ENCODE data around the gene TAF13. TPM values are rescaled to one million over a fixed set of nuclear protein-coding genes. Genes with fewer than 3 reads are reported as not detected.

The TAF13 gene
- total RNA-seq, 1 donor from 2014 or later, result 9.3 TPM

- peaks cover 6% of the 10 kb centered on the region for H3K27me3 ChIP-seq
- no peaks in the 10 kb centered on the region for H3K36me3 ChIP-seq
- peak overlapping the region; percentile 47 to 60 for H3K4me3 ChIP-seq
- H3K4me1 ChIP-seq, result peaks cover 5 to 8% of the 10 kb centered on the region in 2 donors
- no peak for DNase-seq (ENCODE audit: low spot score in 2 of 2)
- TF ChIP-seq CTCF (IDR thresholded peaks at IDR 0.05), result no peak
- H3K9me3 ChIP-seq, result no peaks in the 10 kb centered on the region
- no peak overlapping the region for H3K27ac ChIP-seq
- intact Hi-C loops (cut with DNase I), result loop anchor here (5.0 kb wide), 1 partner anchor 152 kb away; the partner anchor contains the start of gene CLCC1
These were observed 38.5 kb upstream of the TAF13 start for GRCh38 chr1:109114342-109114674.

- intact Hi-C loops (cut with DNase I), result loop anchor here (5.0 kb wide), 1 partner anchor 151 kb away; the partner anchor contains the start of gene CLCC1
- H3K27me3 ChIP-seq, result peaks cover 6% of the 10 kb centered on the region
- peak in 1 of 2 donors; percentile 74 for DNase-seq (ENCODE audit: low spot score in 2 of 2)
- H3K9me3 ChIP-seq, result no peaks in the 10 kb centered on the region
- peaks cover 5 to 8% of the 10 kb centered on the region in 2 donors for H3K4me1 ChIP-seq
- TF ChIP-seq CTCF (IDR thresholded peaks at IDR 0.05), result no peak
- no peak within 1 kb of the TSS for H3K27ac ChIP-seq
- peak within 1 kb of the TSS; percentile 47 to 60 for H3K4me3 ChIP-seq
- no peaks in the 10 kb centered on the region for H3K36me3 ChIP-seq
These were observed 38.0 kb upstream of the TAF13 start, which contains the start of gene ELAPOR1 for GRCh38 chr1:109113590-109114341. Gene ELAPOR1 (plus strand): TSS chr1:109114115. CDS start chr1:109114184, 69 bp downstream.

GRCh38 chr1:109112652-109113285 lies 37.0 kb upstream of the TAF13 start:
- peak overlapping the region; percentile 47 to 60 for H3K4me3 ChIP-seq
- no peaks in the 10 kb centered on the region for H3K9me3 ChIP-seq
- H3K36me3 ChIP-seq, result no peaks in the 10 kb centered on the region
- DNase-seq (ENCODE audit: low spot score in 2 of 2), result peak; percentile 74 to 97
- TF ChIP-seq CTCF (IDR thresholded peaks at IDR 0.05), result peak; percentile 86 to 95 (median 92)
- peaks cover 5 to 8% of the 10 kb centered on the region in 2 donors for H3K4me1 ChIP-seq
- H3K27ac ChIP-seq, result no peak overlapping the region
- intact Hi-C loops (cut with DNase I), result loop anchor here (1.0 to 5.0 kb wide), 2 partner anchors 12 to 150 kb away; partner anchors contain the start of gene CLCC1
- H3K27me3 ChIP-seq, result peaks cover 6% of the 10 kb centered on the region

- H3K4me3 ChIP-seq, result peak overlapping the region in 1 of 2 donors; percentile 60
- no peaks in the 10 kb centered on the region for H3K9me3 ChIP-seq
- intact Hi-C loops (cut with DNase I), result loop anchor here (1.0 to 5.0 kb wide), 2 partner anchors 12 to 150 kb away; partner anchors contain the start of gene CLCC1
- H3K27me3 ChIP-seq, result peaks cover 6% of the 10 kb centered on the region
- no peak overlapping the region for H3K27ac ChIP-seq
- H3K36me3 ChIP-seq, result no peaks in the 10 kb centered on the region
- peak in 1 of 2 donors; percentile 34 for DNase-seq (ENCODE audit: low spot score in 2 of 2)
- no peak for TF ChIP-seq CTCF (IDR thresholded peaks at IDR 0.05)
- H3K4me1 ChIP-seq, result peaks cover 5 to 8% of the 10 kb centered on the region in 2 donors
These were observed 36.4 kb upstream of the TAF13 start for GRCh38 chr1:109112056-109112651.

GRCh38 chr1:109111386-109112055 lies 35.7 kb upstream of the TAF13 start:
- H3K27ac ChIP-seq, result no peak overlapping the region
- H3K9me3 ChIP-seq, result no peaks in the 10 kb centered on the region
- no peaks in the 10 kb centered on the region for H3K36me3 ChIP-seq
- H3K4me1 ChIP-seq, result peaks cover 5 to 8% of the 10 kb centered on the region in 2 donors
- H3K27me3 ChIP-seq, result peaks cover 6% of the 10 kb centered on the region
- H3K4me3 ChIP-seq, result no peak overlapping the region
- intact Hi-C loops (cut with DNase I), result loop anchor here (1.0 to 5.0 kb wide), 2 partner anchors 11 to 149 kb away; partner anchors contain the start of gene CLCC1
- TF ChIP-seq CTCF (IDR thresholded peaks at IDR 0.05), result no peak
- peak in 1 of 2 donors; percentile 21 for DNase-seq (ENCODE audit: low spot score in 2 of 2)

Measured in ascending aorta (tissue), 2 donors.